H1 (cell line): ENCODE data around the gene CCDC197. TPM values are rescaled to one million over a fixed set of nuclear protein-coding genes. Genes with fewer than 3 reads are reported as not detected.

Experiments
- CTCF ChIA-PET: fragments of 300-600 bp; sonication (Branson Sonifier 250); formaldehyde crosslinking; loops from one replicate; lab custom pipeline; 2021; ENCODE audit not compliant: partially characterized antibody; lab: Charles Lee
- POLR2A ChIA-PET: fragments of 300-600 bp; sonication (Branson Sonifier 250); formaldehyde crosslinking; loops from one replicate; lab custom pipeline; 2021; ENCODE audit warnings: inconsistent platforms; ENCODE audit not compliant: partially characterized antibody; lab: Charles Lee
- DNase-seq, 2 experiments: peaks; one replicate each; pipeline versions ENCODE4 v3.0.0 to v3.0.0-alpha.2; 2010 to 2022; ENCODE audit warnings: low spot score in 2 of 2, low read depth in 1 of 2, mixed read lengths in 1 of 2
- FAIRE-seq: peaks from 2 replicates; lab custom pipeline; 2011; peaks lifted over from hg19 to GRCh38; lab: Jason Lieb, UNC
- H2AFZ ChIP-seq: 2 replicates; pipeline ENCODE4 v1.8.1; 2012; ENCODE audit warnings: low read length, inconsistent platforms
- H2AK5ac ChIP-seq: 2 replicates; pipeline ENCODE4 v1.6.1; 2013; ENCODE audit warnings: low read depth, low read length
- H2BK120ac ChIP-seq: replicated peaks from 2 replicates; pipeline ENCODE3; 2013; ENCODE audit warnings: low read depth, low read length, inconsistent platforms
- H2BK12ac ChIP-seq: 2 replicates; pipeline ENCODE4 v1.6.1; 2013; ENCODE audit warnings: low read depth, low read length
- H2BK15ac ChIP-seq: 2 replicates; pipeline ENCODE4 v1.6.1; 2013; ENCODE audit warnings: low read length
- H2BK20ac ChIP-seq: 2 replicates; pipeline ENCODE4 v1.6.1; 2013; ENCODE audit warnings: low read length
- H2BK5ac ChIP-seq: 2 replicates; pipeline ENCODE4 v1.6.1; 2013; ENCODE audit warnings: low read depth, low read length
- H3K14ac ChIP-seq: 2 replicates; pipeline ENCODE4 v1.6.1; 2013; ENCODE audit warnings: inconsistent platforms; ENCODE audit not compliant: insufficient read length
- H3K18ac ChIP-seq: 2 replicates; pipeline ENCODE4 v1.6.1; 2013; ENCODE audit warnings: low read length; ENCODE audit errors: extremely low read depth
- H3K23ac ChIP-seq: 2 replicates; pipeline ENCODE4 v1.6.1; 2013; ENCODE audit warnings: inconsistent platforms; ENCODE audit not compliant: insufficient read length
- H3K23me2 ChIP-seq: 2 replicates; pipeline ENCODE4 v1.6.1; 2013; ENCODE audit warnings: low read depth, low read length
- H3K27ac ChIP-seq: 2 replicates; pipeline ENCODE4 v1.6.1; 2011; ENCODE audit warnings: low read depth, low read length, inconsistent platforms
- H3K27me3 ChIP-seq, 4 experiments: replicated peaks in 1 of 4; 1 replicate in 1 of 4; 2 replicates in 3 of 4; pipeline versions ENCODE4 v1.6.1 to v1.8.1; 2011 to 2013; ENCODE audit warnings: low read length in 3 of 4, mild to moderate bottlenecking in 3 of 4, inconsistent platforms in 2 of 4, mixed read lengths in 2 of 4, moderate library complexity in 1 of 4; ENCODE audit not compliant: control insufficient read depth in 3 of 4, insufficient read depth in 3 of 4; ENCODE audit errors: extremely low read depth in 1 of 4
- H3K36me3 ChIP-seq, 4 experiments: 2 replicates each; pipeline versions ENCODE4 v1.6.1 to v1.8.1; 2011 to 2013; ENCODE audit warnings: mild to moderate bottlenecking in 4 of 4, low read length in 3 of 4, moderate library complexity in 2 of 4, control low read depth in 1 of 4, inconsistent platforms in 1 of 4; ENCODE audit not compliant: insufficient read depth in 4 of 4, control insufficient read depth in 2 of 4
- H3K4ac ChIP-seq: replicated peaks from 2 replicates; pipeline ENCODE3; 2013; ENCODE audit warnings: low read length, low read depth, mixed read lengths, inconsistent platforms; ENCODE audit not compliant: insufficient read length
- H3K4me1 ChIP-seq, 4 experiments: replicated peaks in 1 of 4; 1 replicate in 1 of 4; 2 replicates in 3 of 4; pipeline versions ENCODE4 v1.6.1 to v1.8.1; 2011 to 2013; ENCODE audit warnings: low read length in 3 of 4, inconsistent platforms in 2 of 4, mixed read lengths in 1 of 4; ENCODE audit not compliant: insufficient read depth in 4 of 4, control insufficient read depth in 3 of 4
- H3K4me2 ChIP-seq, 2 experiments: 2 replicates each; pipeline versions ENCODE4 v1.6.1 to v1.8.1; 2011 to 2013; ENCODE audit warnings: low read depth in 2 of 2, low read length in 2 of 2, control low read depth in 1 of 2, inconsistent platforms in 1 of 2, mild to moderate bottlenecking in 1 of 2; ENCODE audit not compliant: insufficient read depth in 1 of 2
- H3K4me3 ChIP-seq, 4 experiments: fragments of 200-600, 300-600 bp in 1 of 4; sonication (generic), shearing (Covaris generic), sonication (Bioruptor Twin) in 1 of 4; 2 replicates each; pipeline versions ENCODE4 v1.5.1 to v1.8.1; 2011 to 2016; ENCODE audit warnings: low read length in 4 of 4, low read depth in 3 of 4, control low read depth in 2 of 4, inconsistent platforms in 2 of 4, mild to moderate bottlenecking in 2 of 4, mixed read lengths in 1 of 4, moderate library complexity in 1 of 4; ENCODE audit not compliant: insufficient read depth in 2 of 4; ENCODE audit errors: extremely low read depth in 1 of 4
- H3K56ac ChIP-seq: replicated peaks from 2 replicates; pipeline ENCODE3; 2013; ENCODE audit warnings: low read depth, mild to moderate bottlenecking, mixed read lengths, low read length, inconsistent platforms; ENCODE audit not compliant: insufficient read length
- H3K79me1 ChIP-seq: 2 replicates; pipeline ENCODE4 v1.6.1; 2013; ENCODE audit warnings: low read depth, low read length, control low read depth
- H3K79me2 ChIP-seq, 2 experiments: 2 replicates each; pipeline versions ENCODE4 v1.6.1 to v1.8.1; 2012 to 2013; ENCODE audit warnings: low read length in 2 of 2, mild to moderate bottlenecking in 2 of 2, inconsistent platforms in 1 of 2; ENCODE audit not compliant: insufficient read depth in 2 of 2, control insufficient read depth in 1 of 2
- H3K9ac ChIP-seq, 4 experiments: replicated peaks in 1 of 4; 1 replicate in 1 of 4; 2 replicates in 3 of 4; pipeline versions ENCODE4 v1.6.1 to v1.8.1; 2011 to 2013; ENCODE audit warnings: low read depth in 3 of 4, low read length in 3 of 4, control low read depth in 2 of 4, mild to moderate bottlenecking in 2 of 4, moderate library complexity in 2 of 4, inconsistent platforms in 1 of 4; ENCODE audit errors: extremely low read depth in 1 of 4
- H3K9me3 ChIP-seq, 2 experiments: 2 replicates each; pipeline versions ENCODE4 v1.6.1 to v1.8.1; 2012 to 2013; ENCODE audit warnings: mild to moderate bottlenecking in 2 of 2, moderate library complexity in 2 of 2, control low read depth in 1 of 2, inconsistent platforms in 1 of 2, low read depth in 1 of 2, low read length in 1 of 2, mixed read lengths in 1 of 2; ENCODE audit not compliant: insufficient read depth in 2 of 2
- H4K20me1 ChIP-seq, 2 experiments: replicated peaks in 1 of 2; 2 replicates each; pipeline versions ENCODE3 to v1.8.1; 2011 to 2013; ENCODE audit warnings: inconsistent platforms in 2 of 2, low read length in 2 of 2, mild to moderate bottlenecking in 1 of 2; ENCODE audit not compliant: insufficient read depth in 2 of 2, control insufficient read depth in 1 of 2
- H4K5ac ChIP-seq: 2 replicates; pipeline ENCODE4 v1.6.1; 2013; ENCODE audit warnings: low read length, low read depth, mixed read lengths, inconsistent platforms; ENCODE audit not compliant: insufficient read length
- H4K8ac ChIP-seq: 2 replicates; pipeline ENCODE4 v1.8.0; 2013; ENCODE audit warnings: mild to moderate bottlenecking, moderate library complexity, low read length, inconsistent platforms; ENCODE audit not compliant: insufficient read depth; ENCODE audit errors: extremely low read depth
- H4K91ac ChIP-seq: replicated peaks from 2 replicates; pipeline ENCODE3; 2013; ENCODE audit warnings: low read length, mixed read lengths, inconsistent platforms; ENCODE audit not compliant: insufficient read length
- JUN ChIP-seq: IDR thresholded peaks from 2 replicates; pipeline ENCODE4 v1.6.1; 2011; ENCODE audit warnings: low read depth, mild to moderate bottlenecking, improper control_type of control experiment, low read length
- MAFK ChIP-seq: IDR thresholded peaks from 2 replicates; pipeline ENCODE4 v1.6.1; 2012; ENCODE audit warnings: low read depth, mild to moderate bottlenecking, improper control_type of control experiment, low read length
- TAF7 ChIP-seq: optimal IDR thresholded peaks from 2 replicates; pipeline ENCODE3; 2011; ENCODE audit warnings: low read depth, mild to moderate bottlenecking, inconsistent platforms, low read length, moderate library complexity, borderline replicate concordance
- YY1 ChIP-seq: IDR thresholded peaks from 2 replicates; pipeline ENCODE4 v1.6.1; 2011; ENCODE audit warnings: low read depth, mild to moderate bottlenecking, low read length
- WGBS, 2 experiments: shearing (Covaris generic) in 1 of 2; methylation state at CpG; one replicate each; pipeline versions ENCODE4 v1.1.6 to v1.1.7; 2013 to 2015; ENCODE audit warnings: low lambda C conversion rate in 2 of 2, mixed read lengths in 2 of 2, inconsistent platforms in 1 of 2, low coverage in 1 of 2, missing lambda C conversion rate in 1 of 2; ENCODE audit not compliant: insufficient replicate concordance in 2 of 2, insufficient coverage in 1 of 2, insufficient read length in 1 of 2; ENCODE audit errors: extremely low coverage in 1 of 2, missing lambda C conversion rate in 1 of 2; 5-methylcytosine and 5-hydroxymethylcytosine counted together
- polyA plus RNA-seq, 7 experiments: library from polyadenylated mRNA; depleted of rRNA in 3 of 7; stranded (reverse) in 5 of 7; unstranded in 2 of 7; fragments of >200 nt in 5 of 7; fragments of 200-250 nt in 2 of 7; gene quantifications; 1 replicate in 5 of 7; 2 replicates in 1 of 7; 4 replicates in 1 of 7; pipeline versions ENCODE4 v1.2.1 to v1.2.3, GENCODE V29; 2011 to 2013; ENCODE audit warnings: missing spikeins in 2 of 7, mixed read lengths in 2 of 7
- total RNA-seq: library from RNA; stranded (reverse); fragmentation: NEBNext Ultra II Directional; extraction: Animal tissue kit (Norgen Biotek cat#: 25700); gene quantifications from 2 replicates; pipeline ENCODE4 v1.2.1, GENCODE V29; 2021

The CCDC197 gene
- total and polyA plus RNA-seq, 2 of the 8 experiments (the other 6 are each of a cell fraction or from before 2014, with no cell fraction given): not detected

GRCh38 chr14:93973607-93974006 is 23.5 kb upstream of the CCDC197 start:
- no peak overlapping the region for H4K91ac ChIP-seq
- H2BK5ac ChIP-seq: no peak overlapping the region
- POLR2A ChIA-PET: no interaction called here
- no peak overlapping the region; the same call in 1 of the 2 replicates for H2BK15ac ChIP-seq
- DNase-seq (no peak), FAIRE-seq (no peak)
- no peak overlapping the region for H3K14ac ChIP-seq
- no peak overlapping the region for H4K5ac ChIP-seq
- H2AK5ac ChIP-seq: no peak overlapping the region
- no peaks in the 10 kb centered on the region for H3K9me3 ChIP-seq
- no peak overlapping the region for H2BK20ac ChIP-seq
- no peaks in the 10 kb centered on the region for H3K79me2 ChIP-seq
- H4K20me1 ChIP-seq: no peaks in the 10 kb centered on the region
- no peak overlapping the region for H3K4ac ChIP-seq
- H3K18ac ChIP-seq: no peak overlapping the region
- H3K23ac ChIP-seq: no peak overlapping the region
- H3K36me3 ChIP-seq: no peaks in the 10 kb centered on the region
- TF ChIP-seq YY1 (no peak), JUN (no peak), TAF7 (no peak), MAFK (no peak)
- H4K8ac ChIP-seq: no peak overlapping the region
- H3K9ac ChIP-seq: no peak overlapping the region
- peaks cover 0 to 3% (median 0%) of the 10 kb centered on the region in 4 experiments; a peak in 1 of 7 replicates for H3K4me1 ChIP-seq
- H2AFZ ChIP-seq: 0 out of 2 replicates have a peak overlapping the region, but pooled peaks have one; percentile 46
- WGBS, 2 experiments: 82% methylated on average over 6 of the region's 6 CpGs; no CpG with 5 or more reads in 1 of the 2 experiments
- H3K56ac ChIP-seq: no peak overlapping the region
- H3K79me1 ChIP-seq: no peaks in the 10 kb centered on the region
- no peak overlapping the region for H2BK12ac ChIP-seq
- CTCF ChIA-PET: interaction anchor here (1.4 to 7.8 kb wide), 8 partner anchors 10 to 67 kb away, joined by 3 to 81 read pairs (median 7); no protein-coding TSS in a partner anchor
- H3K4me3 ChIP-seq: no peak overlapping the region
- no peaks in the 10 kb centered on the region for H3K23me2 ChIP-seq
- H2BK120ac ChIP-seq: no peak overlapping the region
- H3K27ac ChIP-seq: no peak overlapping the region
- no peaks in the 10 kb centered on the region for H3K27me3 ChIP-seq
- H3K4me2 ChIP-seq: no peak overlapping the region
